ENCODE results near the gene NIP7.

NIP7 gene

DNA sequence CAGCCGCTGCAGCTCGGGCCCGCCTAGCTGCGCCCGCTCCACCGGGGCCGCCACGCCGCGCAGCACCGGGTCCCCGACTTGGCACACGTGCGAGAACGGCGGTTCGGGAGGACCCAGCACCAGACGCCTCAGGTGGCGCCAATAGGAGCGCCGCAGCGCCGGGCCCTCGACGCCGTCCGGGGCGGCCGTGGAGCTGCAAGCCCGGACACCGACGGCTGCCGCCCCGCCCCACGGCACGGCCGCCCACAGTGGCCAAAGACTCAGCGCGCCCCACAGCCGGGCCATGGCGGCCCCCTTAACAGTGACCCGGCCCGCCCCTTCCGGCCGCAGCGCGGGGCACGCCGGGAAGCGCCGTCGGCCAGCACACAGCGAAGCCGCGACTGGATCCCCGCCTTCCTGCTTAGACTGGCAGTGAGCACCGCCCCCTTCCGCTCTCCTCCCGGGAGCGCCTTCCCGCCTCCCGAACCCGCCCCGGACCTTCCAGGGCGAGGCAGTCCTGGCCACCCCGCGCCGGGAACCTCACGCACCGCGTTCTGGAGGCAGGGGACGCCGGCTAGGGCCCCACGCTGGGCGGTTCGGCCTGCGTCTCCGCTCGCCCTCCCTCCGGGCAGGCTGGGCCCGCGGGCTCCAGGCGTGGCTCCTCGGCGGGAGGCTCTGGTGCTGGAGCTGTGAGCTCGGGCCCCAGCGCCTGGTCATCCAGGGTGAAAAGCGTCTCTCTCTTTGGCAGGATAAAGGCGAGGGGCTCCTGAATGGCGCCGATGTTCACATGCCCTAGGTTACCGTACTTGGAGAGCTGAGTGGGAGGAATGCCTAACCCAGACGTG, 9.1 kb upstream of the NIP7 start, which contains the start of gene PDF:
TSS of gene PDF (minus strand) at position 303 of the 824 bp plus-strand sequence. CDS start at position 285, 18 bp downstream.
- Histone ChIP-seq H3F3A (ENCODE audit: insufficient read depth, low read length) (no peaks in the 10 kb centered on the region), H4K20me1 (ENCODE audit: insufficient read depth, low read length) (no peaks in the 10 kb centered on the region), H3K9ac (ENCODE audit: low read length) (peak within 1 kb of the TSS; percentile 76), H3K36me3 (ENCODE audit: insufficient read depth, low read length) (peaks cover 59% of the 10 kb centered on the region), H3K27ac (ENCODE audit: low read depth, low read length, poor library complexity, severe bottlenecking) (peak within 1 kb of the TSS; percentile 28), H2AFZ (ENCODE audit: low read length) (no peak within 1 kb of the TSS), H3K9me2 (ENCODE audit: low read depth, low read length) (no peaks in the 10 kb centered on the region), H3K79me2 (ENCODE audit: insufficient read depth, low read length) (peaks cover 39% of the 10 kb centered on the region), H3K4me3 (ENCODE audit: low read depth, low read length, poor library complexity, severe bottlenecking) (peak within 1 kb of the TSS; percentile 84), H3K27me3 (ENCODE audit: insufficient read depth, low read length) (no peaks in the 10 kb centered on the region), H3K4me1 (ENCODE audit: insufficient read depth, low read length, severe bottlenecking) (peaks cover 44% of the 10 kb centered on the region), H3K4me2 (ENCODE audit: low read length) (peak within 1 kb of the TSS; percentile 82), H3K9me3 (ENCODE audit: low read length) (no peaks in the 10 kb centered on the region)
- TF ChIP-seq, protein P1, sequence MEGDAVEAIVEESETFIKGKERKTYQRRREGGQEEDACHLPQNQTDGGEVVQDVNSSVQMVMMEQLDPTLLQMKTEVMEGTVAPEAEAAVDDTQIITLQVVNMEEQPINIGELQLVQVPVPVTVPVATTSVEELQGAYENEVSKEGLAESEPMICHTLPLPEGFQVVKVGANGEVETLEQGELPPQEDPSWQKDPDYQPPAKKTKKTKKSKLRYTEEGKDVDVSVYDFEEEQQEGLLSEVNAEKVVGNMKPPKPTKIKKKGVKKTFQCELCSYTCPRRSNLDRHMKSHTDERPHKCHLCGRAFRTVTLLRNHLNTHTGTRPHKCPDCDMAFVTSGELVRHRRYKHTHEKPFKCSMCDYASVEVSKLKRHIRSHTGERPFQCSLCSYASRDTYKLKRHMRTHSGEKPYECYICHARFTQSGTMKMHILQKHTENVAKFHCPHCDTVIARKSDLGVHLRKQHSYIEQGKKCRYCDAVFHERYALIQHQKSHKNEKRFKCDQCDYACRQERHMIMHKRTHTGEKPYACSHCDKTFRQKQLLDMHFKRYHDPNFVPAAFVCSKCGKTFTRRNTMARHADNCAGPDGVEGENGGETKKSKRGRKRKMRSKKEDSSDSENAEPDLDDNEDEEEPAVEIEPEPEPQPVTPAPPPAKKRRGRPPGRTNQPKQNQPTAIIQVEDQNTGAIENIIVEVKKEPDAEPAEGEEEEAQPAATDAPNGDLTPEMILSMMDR (IDR thresholded peaks at IDR 0.05; ENCODE audit: low read length), result no peak
- no peak for TF ChIP-seq EZH2 (IDR thresholded peaks at IDR 0.05; ENCODE audit: borderline replicate concordance, low read length)

GRCh38 chr16:69334696-69335095, 4.9 kb upstream of the NIP7 start:
- Histone ChIP-seq H3K9me2 (ENCODE audit: low read depth, low read length) (no peaks in the 10 kb centered on the region), H3K36me3 (ENCODE audit: insufficient read depth, low read length) (peaks cover 41% of the 10 kb centered on the region), H3K9me3 (ENCODE audit: low read length) (no peaks in the 10 kb centered on the region), H3F3A (ENCODE audit: insufficient read depth, low read length) (no peaks in the 10 kb centered on the region), H2AFZ (ENCODE audit: low read length) (no peak overlapping the region), H3K27me3 (ENCODE audit: insufficient read depth, low read length) (no peaks in the 10 kb centered on the region), H3K4me2 (ENCODE audit: low read length) (no peak overlapping the region), H3K4me1 (ENCODE audit: insufficient read depth, low read length, severe bottlenecking) (peaks cover 17% of the 10 kb centered on the region), H3K79me2 (ENCODE audit: insufficient read depth, low read length) (peaks cover 11% of the 10 kb centered on the region; the same call in 1 of the 2 replicates), H3K9ac (ENCODE audit: low read length) (no peak overlapping the region), H4K20me1 (ENCODE audit: insufficient read depth, low read length) (no peaks in the 10 kb centered on the region), H3K27ac (ENCODE audit: low read depth, low read length, poor library complexity, severe bottlenecking) (no peak overlapping the region), H3K4me3 (ENCODE audit: low read depth, low read length, poor library complexity, severe bottlenecking) (no peak overlapping the region)
- no peak for TF ChIP-seq EZH2 (IDR thresholded peaks at IDR 0.05; ENCODE audit: borderline replicate concordance, low read length)
- TF ChIP-seq, protein P1 (IDR thresholded peaks at IDR 0.05; ENCODE audit: low read length), result no peak

GRCh38 chr16:69338557-69339288, 849 bp upstream of the NIP7 start:
- Histone ChIP-seq H4K20me1 (ENCODE audit: insufficient read depth, low read length) (no peaks in the 10 kb centered on the region), H3K27me3 (ENCODE audit: insufficient read depth, low read length) (no peaks in the 10 kb centered on the region), H3K9ac (ENCODE audit: low read length) (peak overlapping the region; percentile 98), H3F3A (ENCODE audit: insufficient read depth, low read length) (no peaks in the 10 kb centered on the region), H3K27ac (ENCODE audit: low read depth, low read length, poor library complexity, severe bottlenecking) (peak overlapping the region; percentile 52), H3K4me3 (ENCODE audit: low read depth, low read length, poor library complexity, severe bottlenecking) (peak overlapping the region; percentile 95), H3K79me2 (ENCODE audit: insufficient read depth, low read length) (peaks cover 28% of the 10 kb centered on the region), H3K36me3 (ENCODE audit: insufficient read depth, low read length) (peaks cover 56% of the 10 kb centered on the region), H3K4me2 (ENCODE audit: low read length) (peak overlapping the region; percentile 79), H3K9me2 (ENCODE audit: low read depth, low read length) (no peaks in the 10 kb centered on the region), H2AFZ (ENCODE audit: low read length) (no peak overlapping the region), H3K9me3 (ENCODE audit: low read length) (no peaks in the 10 kb centered on the region), H3K4me1 (ENCODE audit: insufficient read depth, low read length, severe bottlenecking) (peaks cover 26% of the 10 kb centered on the region)
- TF ChIP-seq, protein P1 (IDR thresholded peaks at IDR 0.05; ENCODE audit: low read length), result no peak
- no peak for TF ChIP-seq EZH2 (IDR thresholded peaks at IDR 0.05; ENCODE audit: borderline replicate concordance, low read length)
